Measurements from ENCODE around the gene ZNF518A. TPM values are rescaled to one million over a fixed set of nuclear protein-coding genes. Genes with fewer than 3 reads are reported as not detected.

The ZNF518A gene
- total and polyA plus RNA-seq, 2 of the 8 experiments (the other 6 are each of a cell fraction or from before 2014, with no cell fraction given): 6.6 to 34.8 TPM

DNA sequence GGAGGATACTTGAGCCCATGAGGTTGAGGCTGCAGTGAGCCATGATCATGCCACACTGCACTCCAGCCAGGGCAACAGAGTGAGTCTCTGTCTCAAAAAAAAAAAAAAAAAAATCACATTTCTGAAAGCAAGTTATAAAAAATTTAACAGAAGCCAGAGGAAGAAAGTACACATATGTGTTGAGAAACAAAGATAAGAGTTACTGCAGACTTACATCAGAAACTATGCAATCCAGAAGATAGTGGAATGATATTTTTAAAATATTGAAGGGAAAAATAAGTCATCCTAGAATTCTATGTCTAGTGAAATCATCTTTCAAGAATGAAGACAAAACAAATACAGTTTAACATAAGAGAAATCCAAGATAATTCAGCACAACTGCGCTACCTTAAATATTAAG lies 46.9 kb downstream of the ZNF518A start (continued):
- TF ChIP-seq, protein P1, sequence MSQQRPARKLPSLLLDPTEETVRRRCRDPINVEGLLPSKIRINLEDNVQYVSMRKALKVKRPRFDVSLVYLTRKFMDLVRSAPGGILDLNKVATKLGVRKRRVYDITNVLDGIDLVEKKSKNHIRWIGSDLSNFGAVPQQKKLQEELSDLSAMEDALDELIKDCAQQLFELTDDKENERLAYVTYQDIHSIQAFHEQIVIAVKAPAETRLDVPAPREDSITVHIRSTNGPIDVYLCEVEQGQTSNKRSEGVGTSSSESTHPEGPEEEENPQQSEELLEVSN (IDR thresholded peaks at IDR 0.05): no peak
- TF ChIP-seq TBP (IDR thresholded peaks at IDR 0.05; ENCODE audit: low read depth, low read length): no peak
- no peak for TF ChIP-seq YY1 (IDR thresholded peaks at IDR 0.05; ENCODE audit: low read depth, low read length)
- no peak for TF ChIP-seq RBBP5 (IDR thresholded peaks at IDR 0.05; ENCODE audit: borderline replicate concordance, low read depth, low read length)
- no peak for TF ChIP-seq SIX5 (IDR thresholded peaks at IDR 0.05; ENCODE audit: low read depth, low read length)

Measured in H1 (cell line).